Right atrium auricular region (tissue), 2 donors: ENCODE measurements around the gene TTC4. TPM values are rescaled to one million over a fixed set of nuclear protein-coding genes. Genes with fewer than 3 reads are reported as not detected.

Source experiments
- DNase-seq: peaks from one replicate; pipeline ENCODE4 v3.0.0-alpha.2; 2019; ENCODE audit warnings: low spot score
- H3K27ac ChIP-seq, 2 donors: fragments of 200-600 bp; sonication (generic); 1 replicate in 1 of 2; 2 replicates in 1 of 2; pipeline ENCODE4 v1.5.1; 2016 to 2019
- H3K27me3 ChIP-seq, 2 donors: fragments of 200-600 bp; sonication (generic); one replicate each; pipeline versions ENCODE4 v1.5.1 to v1.6.0; 2017 to 2019
- H3K36me3 ChIP-seq: fragments of 200-600 bp; sonication (generic); one replicate; pipeline ENCODE4 v1.5.1; 2016
- H3K4me1 ChIP-seq, 2 donors: fragments of 200-600 bp; sonication (generic); one replicate each; pipeline versions ENCODE4 v1.5.1 to v1.6.0; 2017 to 2019
- H3K4me3 ChIP-seq, 2 donors: fragments of 200-600 bp; sonication (generic); 1 replicate in 1 of 2; 2 replicates in 1 of 2; pipeline ENCODE4 v1.5.1; 2017 to 2019; ENCODE audit warnings: mild to moderate bottlenecking in 1 of 2, moderate library complexity in 1 of 2
- H3K9me3 ChIP-seq, 2 donors: fragments of 200-600 bp; sonication (generic); one replicate each; pipeline ENCODE4 v1.5.1; 2019
- CTCF ChIP-seq, 2 donors: fragments of 200-600 bp; sonication (generic); IDR thresholded peaks; one replicate each; pipeline ENCODE4 v1.5.1; 2019; ENCODE audit warnings: antibody characterized with exemption in 2 of 2
- total RNA-seq, 2 donors: library from RNA; depleted of rRNA; stranded (reverse); fragments of >200 nt; gene quantifications; one replicate each; pipeline ENCODE4 v1.1.0, GENCODE V29; 2016

Gene TTC4
- total RNA-seq, 2 donors from 2014 or later: 9.8 to 10.3 TPM

DNA sequence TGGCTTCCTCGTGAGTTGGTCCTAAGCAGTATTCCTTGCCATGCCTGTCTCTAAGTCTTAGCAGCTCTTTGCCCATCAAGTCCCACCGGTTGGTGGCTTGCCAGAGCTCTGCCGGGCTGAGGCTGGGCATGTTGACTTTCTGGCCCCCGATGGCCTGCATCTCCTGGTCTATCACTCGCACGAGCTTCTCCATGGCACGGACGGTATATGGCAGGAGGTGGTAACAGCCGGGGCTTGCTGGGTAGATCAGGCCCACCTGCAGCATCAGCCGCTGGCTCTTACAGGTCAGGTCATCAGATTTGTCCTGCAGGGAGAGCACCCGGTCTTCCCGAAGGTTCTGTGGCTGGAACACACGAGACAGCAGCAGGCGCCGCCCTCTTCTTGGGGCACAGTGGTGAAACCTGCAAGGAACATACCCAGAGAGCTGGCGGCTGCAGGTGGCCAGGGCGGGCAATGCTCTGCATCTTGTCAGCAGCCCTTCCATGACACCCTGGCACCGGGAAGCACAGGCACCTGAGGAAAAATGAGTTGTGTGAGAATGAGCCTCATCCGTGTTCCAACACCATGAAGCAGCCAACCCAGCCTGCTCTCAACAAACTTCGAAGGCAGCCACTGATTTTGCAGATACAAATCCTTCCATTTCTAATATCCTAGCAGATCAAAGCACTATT lies 43.2 kb downstream of the TTC4 start:
- Histone ChIP-seq H3K27me3 (no peaks in the 10 kb centered on the region), H3K27ac (no peak overlapping the region), H3K4me1 (peaks cover 0 to 12% of the 10 kb centered on the region in 2 donors), H3K9me3 (no peaks in the 10 kb centered on the region), H3K4me3 (no peak overlapping the region), H3K36me3 (peaks cover 18% of the 10 kb centered on the region)
- no peak for DNase-seq
- no peak for TF ChIP-seq CTCF (IDR thresholded peaks at IDR 0.05)

DNA sequence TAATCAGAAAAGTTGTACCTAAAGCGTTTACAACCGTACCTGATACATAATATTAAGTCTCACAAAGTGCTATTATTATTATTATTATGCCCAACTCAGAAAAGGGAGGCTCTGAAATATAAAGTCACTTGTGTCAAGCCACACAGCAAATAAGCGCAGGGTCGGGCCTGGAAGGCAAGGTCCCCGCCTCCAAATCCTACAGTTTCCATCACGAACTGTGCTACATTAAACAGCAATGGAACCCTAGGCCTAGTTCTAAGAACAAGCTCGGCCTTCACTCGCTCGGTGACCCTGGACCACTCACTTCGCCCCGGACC lies 48.1 kb downstream of the TTC4 start:
- H3K27ac ChIP-seq: peak overlapping the region; percentile 54 to 68
- H3K27me3 ChIP-seq: no peaks in the 10 kb centered on the region
- peak overlapping the region; percentile 77 to 89 for H3K4me3 ChIP-seq
- no peak for DNase-seq
- no peaks in the 10 kb centered on the region for H3K36me3 ChIP-seq
- no peak for TF ChIP-seq CTCF (IDR thresholded peaks at IDR 0.05)
- H3K9me3 ChIP-seq: no peaks in the 10 kb centered on the region
- peaks cover 0 to 15% of the 10 kb centered on the region in 2 donors for H3K4me1 ChIP-seq

- no peak for TF ChIP-seq CTCF (IDR thresholded peaks at IDR 0.05)
- no peaks in the 10 kb centered on the region for H3K27me3 ChIP-seq
- H3K4me3 ChIP-seq: peak within 1 kb of the TSS; percentile 77 to 89
- no peaks in the 10 kb centered on the region for H3K36me3 ChIP-seq
- DNase-seq: peak; percentile 97
- peaks cover 0 to 15% of the 10 kb centered on the region in 2 donors for H3K4me1 ChIP-seq
- H3K27ac ChIP-seq: peak within 1 kb of the TSS; percentile 54 to 68
- H3K9me3 ChIP-seq: no peaks in the 10 kb centered on the region
Observed at GRCh38 chr1:54764133-54764921, 48.7 kb downstream of the TTC4 start, which contains the start of gene PARS2. PARS2 (minus strand) TSS chr1:54764523; CDS start chr1:54759161, 5,362 bp downstream.

- peak overlapping the region; percentile 38 to 77 for H3K4me3 ChIP-seq
- no peak for DNase-seq
- H3K9me3 ChIP-seq: no peaks in the 10 kb centered on the region
- no peaks in the 10 kb centered on the region for H3K36me3 ChIP-seq
- H3K4me1 ChIP-seq: peaks cover 0 to 15% of the 10 kb centered on the region in 2 donors
- no peak for TF ChIP-seq CTCF (IDR thresholded peaks at IDR 0.05)
- H3K27ac ChIP-seq: peak overlapping the region; percentile 37 to 42
- H3K27me3 ChIP-seq: no peaks in the 10 kb centered on the region
Observed at GRCh38 chr1:54764922-54765561, 49.4 kb downstream of the TTC4 start.

GRCh38 chr1:54766726-54767125 lies 51.1 kb downstream of the TTC4 start:
- DNase-seq: no peak
- Histone ChIP-seq H3K4me1 (peaks cover 0 to 15% of the 10 kb centered on the region in 2 donors), H3K27me3 (no peaks in the 10 kb centered on the region), H3K9me3 (no peaks in the 10 kb centered on the region), H3K36me3 (no peaks in the 10 kb centered on the region), H3K27ac (no peak overlapping the region), H3K4me3 (no peak overlapping the region)
- no peak for TF ChIP-seq CTCF (IDR thresholded peaks at IDR 0.05)
